Fibroblast of the conjunctiva (primary cell): Measurements from ENCODE around the gene GADL1.

Experiments
- DNase-seq: peaks from one replicate; pipeline ENCODE4 v3.0.0-alpha.2; 2010; ENCODE audit warnings: low read depth

The GADL1 gene

GRCh38 chr3:30723211-30723610, 171.2 kb downstream of the GADL1 start:
- no peak for DNase-seq

- no peak for DNase-seq
Measured at GRCh38 chr3:30721314-30721634, 173.2 kb downstream of the GADL1 start.

GRCh38 chr3:30720586-30721313, 173.7 kb downstream of the GADL1 start:
- DNase-seq: no peak

- no peak for DNase-seq
Measured at GRCh38 chr3:30719536-30719935, 174.9 kb downstream of the GADL1 start.

- DNase-seq: no peak
Measured at GRCh38 chr3:30713885-30714503, 180.5 kb downstream of the GADL1 start.

- DNase-seq: no peak
Measured at GRCh38 chr3:30712991-30713390, 181.5 kb downstream of the GADL1 start.

GRCh38 chr3:30711867-30712266, 182.6 kb downstream of the GADL1 start:
- no peak for DNase-seq

- DNase-seq: no peak
Measured at GRCh38 chr3:30711151-30711550, 183.3 kb downstream of the GADL1 start.

- DNase-seq: no peak
Measured at GRCh38 chr3:30710017-30710416, 184.4 kb downstream of the GADL1 start.

GRCh38 chr3:30708472-30708871, 186.0 kb downstream of the GADL1 start:
- DNase-seq: no peak

- no peak for DNase-seq
Measured at GRCh38 chr3:30707825-30708224, 186.6 kb downstream of the GADL1 start.

- DNase-seq: no peak
Measured at GRCh38 chr3:30704931-30705890, 189.2 kb downstream of the GADL1 start.

- DNase-seq: no peak
Measured at GRCh38 chr3:30702828-30703397, 191.5 kb downstream of the GADL1 start.

- no peak for DNase-seq
Measured at GRCh38 chr3:30702038-30702827, 192.2 kb downstream of the GADL1 start.

- DNase-seq: no peak
Measured at GRCh38 chr3:30700702-30701321, 193.6 kb downstream of the GADL1 start.

- no peak for DNase-seq
Measured at GRCh38 chr3:30699927-30700326, 194.5 kb downstream of the GADL1 start.

- DNase-seq: no peak
Measured at GRCh38 chr3:30698549-30698948, 195.9 kb downstream of the GADL1 start.

GRCh38 chr3:30696896-30697295, 197.6 kb downstream of the GADL1 start:
- DNase-seq: no peak

- no peak for DNase-seq
Measured at GRCh38 chr3:30696403-30696819, 198.1 kb downstream of the GADL1 start.

- DNase-seq: no peak
Measured at GRCh38 chr3:30695302-30696061, 199.0 kb downstream of the GADL1 start.
